ENCODE results near the gene ZDHHC8.

- TF ChIP-seq CTCF (IDR thresholded peaks at IDR 0.05) (no peak), POLR2AphosphoS5 (IDR thresholded peaks at IDR 0.05) (no peak)
These were observed 43.4 kb downstream of the ZDHHC8 start for GRCh38 chr22:20174785-20175596.
